Activated T-cell treated with anti-CD3 and anti-CD28 coated beads, Interleukin-2, amount 50 U/mL, for 72 hours (primary cell): ENCODE data around the gene FAM149B1. TPM values are rescaled to one million over a fixed set of nuclear protein-coding genes. Genes with fewer than 3 reads are reported as not detected.
"Not testable (repeated sequence)": the region's sequence is repeated elsewhere in the genome, so short reads cannot be mapped to it uniquely, and the experiment has no call there.

Source experiments
- ATAC-seq, 2 donors: fragments of 150-1000 bp; cut with Tn5 transposase; replicated peaks in 1 of 2; 2 replicates each; pipeline ENCODE4 v1.10.0; 2021; ENCODE audit warnings: moderate library complexity in 2 of 2, mild to moderate bottlenecking in 1 of 2
- DNase-seq, 2 donors: peaks; one replicate each; pipeline ENCODE4 v3.0.0; 2021 to 2022; ENCODE audit warnings: mixed read lengths in 1 of 2
- H3K27ac Mint-ChIP-seq: one replicate; pipeline ENCODE4 v1.8.0; 2022; ENCODE audit warnings: mild to moderate bottlenecking, moderate library complexity, mixed read lengths
- H3K27me3 Mint-ChIP-seq: one replicate; pipeline ENCODE4 v1.8.0; 2022; ENCODE audit warnings: low read depth, mixed read lengths
- H3K36me3 Mint-ChIP-seq, 2 donors: one replicate each; pipeline ENCODE4 v1.8.0; 2022; ENCODE audit warnings: mixed read lengths in 2 of 2, mild to moderate bottlenecking in 1 of 2; ENCODE audit not compliant: insufficient read depth in 2 of 2
- H3K4me1 Mint-ChIP-seq: one replicate; pipeline ENCODE4 v1.8.0; 2022; ENCODE audit warnings: low read depth, mixed read lengths
- H3K4me3 Mint-ChIP-seq, 2 donors: one replicate each; pipeline ENCODE4 v1.8.0; 2022; ENCODE audit warnings: mild to moderate bottlenecking in 2 of 2, mixed read lengths in 2 of 2, moderate library complexity in 2 of 2
- H3K9me3 Mint-ChIP-seq, 2 donors: one replicate each; pipeline ENCODE4 v1.8.0; 2022; ENCODE audit warnings: mixed read lengths in 2 of 2
- total RNA-seq, 2 donors: library from RNA; stranded (reverse); gene quantifications; one replicate each; pipeline ENCODE4 v1.2.3, GENCODE V29; 2022

The FAM149B1 gene
- total RNA-seq, 2 donors from 2014 or later = 13.9 to 16.1 TPM

DNA sequence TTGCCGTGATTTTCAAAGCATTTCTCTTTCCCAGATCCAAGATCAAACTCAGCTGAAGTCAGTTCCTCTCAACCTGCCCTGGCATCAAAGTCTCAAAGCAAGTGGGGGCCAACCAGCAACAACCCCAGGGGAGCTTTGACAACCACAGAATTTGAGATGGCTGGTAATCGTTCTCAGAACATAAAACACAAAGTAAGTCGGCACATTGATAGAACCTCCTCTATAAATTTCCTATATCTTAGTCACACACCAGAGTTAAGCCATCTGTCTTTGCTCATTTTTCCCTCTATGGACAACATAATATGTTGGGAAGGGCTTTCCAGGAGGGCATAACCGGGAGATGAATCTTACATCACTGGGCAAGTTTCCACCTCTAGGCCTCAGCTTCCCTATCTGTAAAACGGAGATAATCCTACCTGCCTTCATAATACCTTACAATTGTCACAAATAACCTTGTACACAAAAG lies 80.4 kb downstream of the FAM149B1 start:
- ATAC-seq = no peak
- peaks cover 70% of the 10 kb centered on the region for H3K4me1 Mint-ChIP-seq
- H3K27me3 Mint-ChIP-seq = no peaks in the 10 kb centered on the region
- no peaks in the 10 kb centered on the region for H3K9me3 Mint-ChIP-seq
- H3K4me3 Mint-ChIP-seq = peak overlapping the region; percentile 98 to 100
- DNase-seq = no peak
- peak overlapping the region; percentile 98 for H3K27ac Mint-ChIP-seq
- peaks cover 30 to 38% of the 10 kb centered on the region in 2 donors for H3K36me3 Mint-ChIP-seq

DNA sequence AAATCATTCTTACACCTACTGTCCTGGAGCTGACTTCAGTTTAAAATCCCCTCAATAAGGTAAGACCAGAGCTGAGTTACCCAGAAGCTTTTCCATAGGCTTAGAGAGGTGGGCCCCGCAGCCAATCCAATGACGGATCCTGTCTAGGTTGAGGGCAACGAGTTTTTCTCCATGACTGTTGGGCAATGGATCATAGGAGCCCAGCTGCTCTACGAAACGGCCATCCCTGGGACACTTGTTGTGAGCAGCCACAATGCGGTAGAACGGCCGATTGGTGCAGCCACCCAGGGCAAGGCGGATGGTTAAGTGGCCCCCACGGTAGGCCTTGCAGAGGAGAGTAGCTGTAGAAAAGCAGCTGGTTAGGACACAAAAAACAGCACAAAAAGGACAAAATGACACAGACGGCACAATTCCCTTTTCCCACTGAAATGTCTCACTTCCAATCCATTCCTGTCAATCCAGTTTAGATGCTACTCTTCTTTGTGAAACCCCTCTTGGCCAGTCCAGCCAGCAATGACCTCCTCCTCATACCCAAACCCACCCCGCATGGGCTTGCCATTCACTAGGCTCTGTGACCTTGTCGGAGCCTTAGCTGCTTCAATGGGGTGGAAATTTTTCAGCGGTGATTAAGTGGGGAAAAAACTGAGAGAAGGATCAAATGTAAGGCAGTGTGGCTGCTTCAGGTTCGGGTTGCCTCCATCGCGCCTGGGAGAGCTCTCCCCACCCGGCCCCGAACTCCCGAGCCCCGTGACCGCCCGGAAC lies 83.9 kb downstream of the FAM149B1 start:
- H3K4me1 Mint-ChIP-seq = peaks cover 47% of the 10 kb centered on the region
- ATAC-seq = peak; percentile 2 to 78
- no peaks in the 10 kb centered on the region for H3K9me3 Mint-ChIP-seq
- H3K27me3 Mint-ChIP-seq = no peaks in the 10 kb centered on the region
- DNase-seq = peak in 1 of 2 donors; percentile 11
- H3K4me3 Mint-ChIP-seq = peak overlapping the region; percentile 97 to 99
- peaks cover 17 to 21% of the 10 kb centered on the region in 2 donors for H3K36me3 Mint-ChIP-seq
- H3K27ac Mint-ChIP-seq = peak overlapping the region; percentile 93

DNA sequence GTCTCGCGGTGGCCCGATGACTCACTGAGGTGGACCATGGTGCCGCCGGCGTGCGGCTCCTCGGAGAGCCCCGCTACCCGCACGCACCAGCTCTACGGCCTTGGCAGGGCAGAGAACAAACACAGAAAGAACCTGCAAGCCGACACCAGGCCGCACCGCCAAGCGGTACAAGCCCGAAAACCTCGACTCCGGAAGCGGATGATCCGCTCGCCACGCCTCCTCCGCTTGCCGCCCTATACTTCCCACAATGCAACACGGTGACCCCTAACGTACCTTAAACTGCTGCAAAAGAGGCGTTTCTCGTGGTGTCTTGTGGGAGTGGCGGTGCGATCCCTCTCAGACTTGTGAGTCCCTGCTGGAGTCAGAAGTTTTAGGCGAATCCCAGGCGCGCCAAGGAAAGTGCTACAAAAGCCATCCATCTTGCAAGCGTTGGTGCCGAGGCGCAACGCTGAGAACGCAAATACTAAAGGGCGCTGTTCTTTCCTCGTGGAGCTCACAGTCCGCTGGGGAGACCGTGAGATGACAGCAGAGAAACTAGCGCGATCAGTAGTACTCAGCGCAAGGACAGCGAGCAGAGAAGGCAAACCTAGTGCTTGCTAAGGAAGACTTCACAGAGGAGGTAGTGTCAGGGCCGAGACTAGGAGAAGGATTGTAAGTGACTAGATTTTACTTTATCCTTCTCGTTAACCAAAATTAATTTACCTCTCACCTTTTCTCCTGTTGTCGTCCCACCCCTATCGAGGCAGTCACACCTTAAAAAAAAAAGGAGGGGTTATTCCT lies 84.7 kb downstream of the FAM149B1 start, which contains the start of gene MRPS16:
Gene MRPS16 (minus strand): TSS at position 200 of the 780 bp plus-strand sequence. CDS start 162 bp downstream, at position 38.
- peak within 1 kb of the TSS; percentile 93 for H3K27ac Mint-ChIP-seq
- ATAC-seq (peak; percentile 91 to 92), DNase-seq (peak; percentile 90 to 95)
- H3K4me1 Mint-ChIP-seq = peaks cover 42% of the 10 kb centered on the region
- H3K9me3 Mint-ChIP-seq = no peaks in the 10 kb centered on the region
- peaks cover 17 to 21% of the 10 kb centered on the region in 2 donors for H3K36me3 Mint-ChIP-seq
- H3K4me3 Mint-ChIP-seq = peak within 1 kb of the TSS; percentile 97 to 99
- H3K27me3 Mint-ChIP-seq = no peaks in the 10 kb centered on the region

DNA sequence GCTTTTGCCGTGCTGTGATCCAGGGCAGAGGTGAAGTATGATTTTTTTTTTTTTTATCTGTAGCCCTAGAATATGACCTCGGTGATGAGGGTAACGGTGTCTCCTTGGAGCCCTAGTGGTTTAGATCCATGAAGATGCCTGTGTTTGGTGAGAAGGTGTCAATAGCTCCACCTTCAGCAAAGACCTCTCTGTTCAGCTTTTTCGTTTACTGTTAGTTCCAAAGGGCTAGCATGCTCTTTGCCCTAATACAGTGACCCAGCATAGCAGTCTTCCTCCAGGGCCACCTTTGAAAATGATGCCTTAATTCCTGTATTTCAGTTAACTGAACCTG lies 85.3 kb downstream of the FAM149B1 start:
- Mint-ChIP-seq H3K9me3 (no peaks in the 10 kb centered on the region), H3K27ac (peak overlapping the region; percentile 93), H3K36me3 (peaks cover 15 to 21% of the 10 kb centered on the region in 2 donors), H3K4me3 (peak overlapping the region; percentile 97 to 99), H3K27me3 (no peaks in the 10 kb centered on the region), H3K4me1 (peaks cover 37% of the 10 kb centered on the region)
- ATAC-seq (no peak), DNase-seq (peak in 1 of 2 donors; percentile 11)

DNA sequence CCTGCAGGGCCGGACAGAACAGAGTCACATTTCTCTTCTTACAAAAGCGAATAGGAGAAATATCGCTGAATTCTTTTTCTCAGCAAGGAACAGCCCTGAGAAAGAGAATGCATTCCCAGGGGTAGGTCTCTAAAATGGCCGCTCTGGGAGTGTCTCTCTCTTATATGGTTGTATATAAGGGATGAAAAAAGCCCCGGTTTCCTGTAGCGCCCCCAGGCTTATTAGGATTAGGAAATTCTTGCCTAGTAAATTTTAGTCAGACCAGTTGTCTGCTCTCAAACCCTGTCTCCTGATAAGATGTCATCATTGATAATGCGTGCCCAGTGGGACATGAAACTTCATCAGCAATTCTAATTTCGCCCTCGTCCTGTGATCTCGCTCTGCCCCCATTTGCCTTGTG lies 90.7 kb downstream of the FAM149B1 start:
- not testable (repeated sequence) for H3K27ac Mint-ChIP-seq, ATAC-seq, H3K36me3 Mint-ChIP-seq, H3K27me3 Mint-ChIP-seq, DNase-seq, H3K9me3 Mint-ChIP-seq, H3K4me3 Mint-ChIP-seq
- peaks cover 11% of the 10 kb centered on the region for H3K4me1 Mint-ChIP-seq

DNA sequence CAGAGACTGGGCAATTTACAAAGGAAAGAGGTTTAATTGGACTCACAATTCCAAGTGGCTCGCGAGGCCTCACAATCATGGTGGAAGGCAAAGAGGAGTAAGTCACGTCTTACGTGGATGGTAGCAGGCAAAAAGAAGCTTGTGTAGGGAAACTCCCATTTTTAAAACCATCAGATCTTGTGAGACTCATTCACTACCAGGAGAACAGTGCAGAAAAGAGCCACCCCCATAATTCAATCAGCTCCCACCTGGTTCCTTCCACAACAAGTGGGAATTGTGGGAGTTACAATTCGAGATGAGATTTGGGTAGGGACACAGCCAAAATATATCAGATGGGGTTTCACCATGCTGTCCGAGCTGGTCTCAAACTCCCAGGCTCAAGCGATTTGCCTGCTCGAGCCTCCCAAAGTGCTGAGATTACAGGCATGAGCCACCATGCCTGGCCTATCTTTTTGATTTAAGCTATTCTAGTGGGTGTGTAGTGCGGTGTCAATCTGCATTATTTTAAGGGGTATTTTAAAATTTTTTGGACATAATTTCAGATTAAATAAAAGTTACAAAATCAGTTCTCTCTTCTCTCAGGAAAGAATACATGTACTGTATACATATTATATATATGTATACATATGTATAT lies 93.6 kb downstream of the FAM149B1 start:
- Mint-ChIP-seq H3K4me1 (peaks cover 11% of the 10 kb centered on the region), H3K9me3 (peaks cover 2 to 8% of the 10 kb centered on the region in 2 donors), H3K27me3 (no peaks in the 10 kb centered on the region), H3K36me3 (no peaks in the 10 kb centered on the region), H3K27ac (no peak overlapping the region), H3K4me3 (no peak overlapping the region)
- ATAC-seq (no peak), DNase-seq (no peak)

DNA sequence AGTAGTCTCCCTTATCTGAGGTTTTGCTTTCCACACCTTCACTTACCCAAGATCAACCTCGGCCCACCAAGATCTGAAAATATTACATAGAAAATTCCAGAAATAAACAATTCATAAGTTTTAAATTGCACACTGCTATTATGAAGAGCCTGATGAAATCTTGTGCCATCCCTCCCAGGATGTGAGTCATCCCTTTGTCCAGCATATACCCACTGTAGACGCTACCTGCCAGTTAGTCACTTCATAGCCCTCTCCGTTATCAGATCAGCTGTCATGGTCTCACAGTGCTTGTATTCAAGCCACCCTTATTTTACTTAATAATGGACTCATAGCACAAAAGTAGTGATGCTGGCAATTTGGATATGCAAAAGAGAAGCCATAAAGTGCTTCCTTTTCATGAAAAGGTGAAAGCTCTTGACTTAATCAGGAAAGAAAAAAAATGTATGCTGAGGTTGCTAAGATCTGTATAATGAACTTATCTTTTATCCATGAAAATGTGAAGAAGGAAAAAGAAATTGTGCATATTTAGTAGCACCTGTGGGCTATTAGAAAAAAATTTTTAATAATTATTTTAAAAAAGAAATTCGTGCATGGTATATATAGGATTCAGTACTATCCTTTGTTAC lies 94.3 kb downstream of the FAM149B1 start:
- H3K27me3 Mint-ChIP-seq = no peaks in the 10 kb centered on the region
- H3K36me3 Mint-ChIP-seq = no peaks in the 10 kb centered on the region
- peak overlapping the region; percentile 94 for H3K27ac Mint-ChIP-seq
- ATAC-seq = peak; percentile 80 to 85
- H3K9me3 Mint-ChIP-seq = peaks cover 2 to 8% of the 10 kb centered on the region in 2 donors
- no peak overlapping the region for H3K4me3 Mint-ChIP-seq
- H3K4me1 Mint-ChIP-seq = peaks cover 11% of the 10 kb centered on the region
- DNase-seq = peak in 1 of 2 donors; percentile 28

DNA sequence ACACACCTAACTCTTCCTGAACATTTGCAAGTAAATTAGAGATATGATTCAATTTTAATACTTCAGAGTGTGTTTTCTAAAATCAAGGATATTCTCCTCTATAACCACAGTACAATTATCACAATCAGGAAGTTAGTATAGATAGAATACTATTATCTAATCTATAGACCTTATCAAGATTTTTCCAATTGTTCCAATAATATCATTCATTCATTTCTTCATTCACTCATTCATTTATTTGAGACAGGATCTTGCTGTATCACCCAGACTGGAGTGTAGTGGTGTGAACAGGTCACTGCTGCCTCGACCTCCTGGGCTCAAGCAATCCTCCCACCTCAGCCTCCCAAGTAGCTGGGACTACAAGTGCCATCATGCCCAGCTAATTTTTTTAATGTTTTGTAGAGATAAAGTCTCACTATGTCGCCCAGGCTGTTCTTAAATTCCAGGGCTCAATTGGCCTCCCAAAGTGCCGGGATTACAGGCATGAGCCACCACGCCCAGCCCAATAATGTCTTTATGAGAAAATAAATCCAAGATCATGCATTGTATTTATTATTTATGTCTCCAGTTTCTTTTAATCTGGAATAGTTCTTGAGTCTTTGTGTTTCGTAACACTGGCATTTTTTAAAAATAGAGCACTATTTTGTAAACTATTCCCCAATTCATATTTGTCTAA lies 95.1 kb downstream of the FAM149B1 start:
- Mint-ChIP-seq H3K36me3 (no peaks in the 10 kb centered on the region), H3K27me3 (no peaks in the 10 kb centered on the region), H3K9me3 (peaks cover 2 to 8% of the 10 kb centered on the region in 2 donors), H3K4me1 (peaks cover 11% of the 10 kb centered on the region), H3K27ac (no peak overlapping the region), H3K4me3 (no peak overlapping the region)
- no peak for ATAC-seq
- no peak for DNase-seq

DNA sequence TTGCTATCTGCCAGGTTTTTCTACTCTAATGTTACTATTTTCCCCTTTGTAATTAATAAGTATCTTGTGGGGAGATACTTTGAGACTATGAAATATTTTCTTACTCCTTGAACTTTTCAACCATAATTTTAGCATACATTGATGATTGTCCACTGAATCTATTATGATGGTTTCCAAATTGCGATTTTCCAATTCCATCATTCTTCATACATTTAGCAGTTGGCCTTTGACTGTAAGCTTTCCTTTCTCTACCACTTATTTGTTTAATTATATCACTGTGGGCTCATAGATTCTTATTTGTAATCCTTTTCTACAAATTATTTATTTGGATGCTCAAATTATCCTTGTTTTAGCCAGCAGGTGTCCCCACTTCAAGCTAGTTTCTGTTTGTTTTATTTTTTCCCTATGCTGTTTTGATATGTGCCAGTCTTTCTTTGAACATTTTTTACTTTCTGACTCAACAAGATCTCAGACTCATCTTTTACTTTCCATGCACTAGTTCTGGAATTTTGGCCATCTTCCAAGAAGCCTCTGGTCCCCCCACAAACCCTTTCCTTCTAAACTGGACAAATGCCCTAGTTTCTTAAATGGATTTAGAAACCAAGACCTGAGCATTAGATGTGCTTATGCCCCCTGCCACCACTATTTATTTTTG lies 95.9 kb downstream of the FAM149B1 start:
- no peak for ATAC-seq

DNA sequence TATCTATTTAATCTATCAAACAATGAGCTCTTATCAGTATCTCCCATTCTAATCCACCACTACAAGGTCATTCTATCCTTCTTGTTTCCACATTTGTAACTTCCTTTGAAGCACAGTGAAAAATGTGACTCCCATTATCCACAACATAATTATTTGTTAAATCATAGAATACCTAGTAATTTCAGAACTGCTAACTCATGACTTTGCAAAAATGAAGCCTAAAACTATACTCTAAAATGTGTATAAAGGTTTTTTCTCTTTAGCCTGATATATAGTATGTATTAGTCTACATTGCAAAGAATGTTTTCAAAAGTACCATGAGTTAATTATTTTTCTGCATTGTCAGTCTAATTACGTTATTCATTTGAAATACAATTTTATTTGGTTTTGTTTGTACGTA lies 96.5 kb downstream of the FAM149B1 start:
- H3K4me3 Mint-ChIP-seq = no peak overlapping the region

More for the DNA sequence above, 95.9 kb downstream of the FAM149B1 start:
- Mint-ChIP-seq H3K36me3 (no peaks in the 10 kb centered on the region), H3K4me1 (peaks cover 11% of the 10 kb centered on the region), H3K9me3 (peaks cover 0 to 5% of the 10 kb centered on the region in 2 donors), H3K27ac (no peak overlapping the region), H3K27me3 (no peaks in the 10 kb centered on the region), H3K4me3 (no peak overlapping the region)
- DNase-seq = no peak

DNA sequence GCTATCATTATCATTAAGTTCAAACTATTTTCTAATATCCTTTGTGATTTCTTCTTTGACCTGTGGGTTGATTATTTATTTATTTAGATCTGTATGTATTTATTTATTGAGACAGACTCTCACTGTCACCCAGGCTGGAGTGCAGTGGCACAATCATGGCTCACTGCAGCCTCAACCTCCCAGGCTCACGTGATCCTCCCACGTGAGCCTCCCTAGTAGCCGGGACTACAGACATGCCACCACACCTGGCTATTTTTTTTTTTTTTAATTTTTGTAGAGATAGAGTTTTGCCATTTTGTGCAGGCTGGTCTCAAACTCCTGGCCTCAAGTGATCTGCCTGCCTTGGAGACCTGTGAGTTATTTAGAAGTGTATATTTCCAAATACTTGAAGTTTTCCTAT lies 113.2 kb downstream of the FAM149B1 start:
- H3K4me1 Mint-ChIP-seq = no peaks in the 10 kb centered on the region

More for the DNA sequence above, 96.5 kb downstream of the FAM149B1 start:
- peak overlapping the region; percentile 69 for H3K27ac Mint-ChIP-seq
- peaks cover 11% of the 10 kb centered on the region for H3K4me1 Mint-ChIP-seq
- DNase-seq (no peak), ATAC-seq (no peak)
- no peaks in the 10 kb centered on the region for H3K9me3 Mint-ChIP-seq
- no peaks in the 10 kb centered on the region for H3K27me3 Mint-ChIP-seq
- no peaks in the 10 kb centered on the region for H3K36me3 Mint-ChIP-seq

DNA sequence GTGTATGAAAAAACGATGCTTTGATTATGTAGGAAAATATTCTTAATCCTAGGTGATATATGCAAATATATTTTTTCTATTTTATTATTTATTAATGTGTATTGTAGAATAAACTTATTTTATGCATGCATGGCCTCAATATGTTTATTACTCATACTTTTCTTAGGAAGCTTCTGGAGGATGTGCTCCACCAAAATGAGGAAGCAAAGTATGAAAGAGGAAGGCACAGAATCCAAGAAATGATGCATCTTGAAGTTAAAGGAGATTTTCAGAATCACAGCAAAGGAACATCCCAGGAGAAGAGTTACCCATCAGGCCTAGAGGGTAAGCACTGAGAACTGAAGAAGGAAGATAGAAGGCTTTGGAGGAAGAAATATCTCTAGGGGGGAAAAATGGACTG lies 119.5 kb downstream of the FAM149B1 start:
- ATAC-seq (no peak), DNase-seq (no peak)
- Mint-ChIP-seq H3K27ac (no peak overlapping the region), H3K36me3 (peaks cover 5 to 10% of the 10 kb centered on the region in 2 donors), H3K9me3 (peaks cover 2% of the 10 kb centered on the region in 2 donors), H3K4me3 (no peak overlapping the region), H3K4me1 (no peaks in the 10 kb centered on the region), H3K27me3 (no peaks in the 10 kb centered on the region)

More for the DNA sequence above, 113.2 kb downstream of the FAM149B1 start:
- H3K36me3 Mint-ChIP-seq = no peaks in the 10 kb centered on the region
- no peaks in the 10 kb centered on the region for H3K9me3 Mint-ChIP-seq
- no peak overlapping the region for H3K4me3 Mint-ChIP-seq
- no peaks in the 10 kb centered on the region for H3K27me3 Mint-ChIP-seq
- ATAC-seq (no peak), DNase-seq (no peak)
- H3K27ac Mint-ChIP-seq = no peak overlapping the region
